HG03103 (cell line): ENCODE data around the gene THADA.
"Not testable (repeated sequence)": the region's sequence is repeated elsewhere in the genome, so short reads cannot be mapped to it uniquely, and the experiment has no call there.

Experiments used
- ATAC-seq: cut with Tn5 transposase; IDR thresholded peaks from one replicate; pipeline ENCODE4 v1.9.1; 2021; ENCODE audit warnings: low read depth; ENCODE audit not compliant: unreplicated experiment

The THADA gene

DNA sequence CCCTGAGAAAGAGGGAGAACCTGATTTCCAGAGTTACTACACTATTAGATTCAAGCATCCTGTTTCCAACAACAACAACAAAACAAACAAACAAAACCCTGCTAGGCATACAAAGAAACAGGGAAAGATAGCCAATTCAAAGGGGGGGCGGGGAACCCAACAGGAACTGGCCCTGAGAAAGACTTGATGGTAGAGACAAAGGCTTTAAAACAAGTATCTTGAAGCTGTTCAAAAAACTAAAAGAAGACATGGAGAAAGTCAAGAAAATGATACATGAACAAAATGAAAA lies 147.1 kb downstream of the THADA start:
- no peak for ATAC-seq

DNA sequence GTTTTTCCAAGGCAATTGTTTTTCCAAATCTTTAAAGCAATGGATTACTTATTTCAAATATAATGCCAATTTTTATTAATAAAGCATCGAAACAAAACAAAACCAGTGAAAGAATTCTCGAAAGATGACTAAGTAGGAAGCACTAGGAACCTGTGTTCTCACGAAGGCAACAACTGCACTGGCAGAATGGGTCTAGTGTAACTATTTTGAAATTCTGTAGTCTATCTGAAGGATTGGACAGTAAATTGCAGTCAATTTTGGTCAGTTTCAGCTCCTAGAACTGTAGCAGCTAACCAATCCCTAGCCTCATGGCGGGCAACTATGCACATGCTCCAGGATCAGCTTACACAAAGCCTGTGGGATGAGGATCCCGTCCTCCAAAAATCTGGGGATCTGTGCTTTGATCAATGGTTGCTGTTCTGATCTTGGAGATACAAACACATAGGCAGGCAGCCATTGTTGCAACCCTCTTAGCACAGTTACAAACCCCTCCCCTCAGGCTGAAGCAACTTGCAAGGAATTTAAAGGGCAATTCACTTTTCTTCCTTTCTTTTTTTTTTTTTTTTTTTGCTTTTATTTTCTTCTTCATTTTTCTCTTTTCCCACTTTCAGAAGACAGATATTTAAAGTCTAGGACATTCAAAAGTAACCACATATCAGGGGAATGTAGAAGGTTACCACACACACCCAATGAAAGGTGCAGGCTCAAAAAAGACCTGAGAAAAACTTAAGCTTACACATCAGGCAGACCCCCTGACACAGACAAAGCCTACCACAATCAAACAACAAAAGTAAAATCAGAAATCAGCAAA lies 147.6 kb downstream of the THADA start:
- ATAC-seq = no peak

GRCh38 chr2:43446755-43447154 lies 149.1 kb downstream of the THADA start:
- not testable (repeated sequence) for ATAC-seq

- ATAC-seq = no peak
Measured at GRCh38 chr2:43445781-43446180, 150.1 kb downstream of the THADA start.

DNA sequence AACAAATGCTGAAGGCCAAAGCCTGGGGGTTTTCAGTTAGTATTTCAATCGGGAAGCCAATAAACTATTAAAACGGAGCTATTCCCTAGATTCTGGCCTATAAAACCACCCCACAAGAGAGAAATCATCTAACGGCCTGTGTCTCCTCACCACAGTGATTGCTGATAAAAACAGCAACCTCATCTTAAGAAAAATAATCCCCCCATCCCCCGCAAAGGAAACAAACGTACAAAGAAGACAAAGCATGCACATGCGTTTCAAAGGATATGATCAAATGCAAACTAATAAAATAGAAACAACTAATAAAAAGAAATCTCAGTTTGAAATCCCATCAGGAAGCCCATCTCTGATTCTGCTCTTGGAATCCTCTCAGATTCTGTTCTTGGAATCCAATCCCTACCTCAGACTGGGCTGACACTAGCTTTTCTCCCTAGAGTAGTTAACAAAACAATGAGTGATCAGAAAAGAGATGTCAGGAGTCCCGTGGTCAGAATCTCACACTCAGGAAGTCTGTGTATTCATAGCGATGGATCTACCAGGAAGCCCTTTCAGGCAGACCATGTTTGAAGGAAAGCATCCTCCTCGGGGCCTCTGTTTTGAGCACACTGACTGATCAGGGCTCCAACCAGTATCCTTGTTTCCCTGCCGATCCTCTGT lies 150.7 kb downstream of the THADA start:
- ATAC-seq = no peak

- no peak for ATAC-seq
Measured at GRCh38 chr2:43443282-43443681, 152.6 kb downstream of the THADA start.

- ATAC-seq = no peak
Measured at GRCh38 chr2:43441195-43441594, 154.6 kb downstream of the THADA start.

GRCh38 chr2:43438858-43439655 lies 156.8 kb downstream of the THADA start:
- no peak for ATAC-seq

- ATAC-seq = no peak
Measured at GRCh38 chr2:43438342-43438741, 157.5 kb downstream of the THADA start.

DNA sequence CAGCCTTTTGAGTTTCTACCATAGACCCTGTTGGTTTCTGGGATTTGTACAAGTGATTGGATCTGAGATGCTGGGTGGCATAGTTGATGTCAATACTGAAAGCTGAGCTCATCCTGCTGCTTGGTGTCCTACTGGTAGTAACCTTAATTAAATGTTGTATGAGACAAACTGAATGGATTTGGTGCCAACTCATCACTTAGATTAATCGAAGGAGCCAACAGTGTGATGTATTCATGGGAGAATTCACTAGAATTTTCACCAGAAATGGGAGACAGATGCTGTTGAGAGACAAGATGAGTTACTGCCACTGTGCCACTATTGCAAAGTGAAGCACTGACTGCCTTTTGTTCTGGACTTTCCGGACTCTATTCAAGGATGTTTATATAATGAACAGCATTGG lies 158.5 kb downstream of the THADA start:
- no peak for ATAC-seq

GRCh38 chr2:43436431-43436830 lies 159.4 kb downstream of the THADA start:
- ATAC-seq = no peak

GRCh38 chr2:43435746-43436145 lies 160.1 kb downstream of the THADA start:
- no peak for ATAC-seq

DNA sequence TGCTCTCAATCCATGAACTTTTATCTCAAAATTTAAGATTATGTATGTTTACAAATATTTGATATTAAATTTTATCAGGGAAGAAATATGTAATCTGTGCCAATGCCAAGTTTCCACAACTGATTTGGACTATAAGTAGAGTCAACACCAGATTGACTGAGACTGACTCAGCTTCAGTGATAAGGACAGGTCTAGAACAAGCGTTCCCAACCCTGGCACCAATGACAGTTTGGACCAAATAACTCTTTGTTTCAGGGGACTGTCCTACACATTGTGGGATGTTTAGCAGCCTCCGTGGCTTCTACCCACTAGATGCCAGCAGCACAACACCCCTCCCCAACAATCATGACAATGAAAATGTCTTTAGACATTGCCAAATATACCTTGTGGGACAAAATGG lies 165.3 kb downstream of the THADA start:
- no peak for ATAC-seq

GRCh38 chr2:43429369-43429768 lies 166.5 kb downstream of the THADA start:
- no peak for ATAC-seq

DNA sequence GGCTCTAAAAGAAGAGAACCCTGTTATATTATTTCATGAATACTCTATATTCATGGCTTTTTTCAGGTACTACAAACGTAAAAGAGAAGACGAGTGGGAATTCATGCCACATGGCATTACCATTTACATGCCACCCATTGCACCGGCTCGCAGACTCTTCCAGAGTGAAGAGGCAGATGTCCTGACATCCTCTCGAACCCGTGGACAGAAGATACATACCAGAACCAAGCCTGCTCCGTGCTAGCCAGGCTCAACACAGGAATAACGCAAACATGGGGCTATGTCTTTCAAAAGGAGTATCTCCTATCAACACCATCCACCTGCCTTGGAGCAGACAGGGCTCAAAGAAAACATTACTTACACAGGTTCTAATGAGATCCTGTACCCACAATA lies 168.8 kb downstream of the THADA start:
- ATAC-seq = no peak

- peak; percentile 80 for ATAC-seq
Measured at GRCh38 chr2:43426305-43427031, 169.4 kb downstream of the THADA start.

DNA sequence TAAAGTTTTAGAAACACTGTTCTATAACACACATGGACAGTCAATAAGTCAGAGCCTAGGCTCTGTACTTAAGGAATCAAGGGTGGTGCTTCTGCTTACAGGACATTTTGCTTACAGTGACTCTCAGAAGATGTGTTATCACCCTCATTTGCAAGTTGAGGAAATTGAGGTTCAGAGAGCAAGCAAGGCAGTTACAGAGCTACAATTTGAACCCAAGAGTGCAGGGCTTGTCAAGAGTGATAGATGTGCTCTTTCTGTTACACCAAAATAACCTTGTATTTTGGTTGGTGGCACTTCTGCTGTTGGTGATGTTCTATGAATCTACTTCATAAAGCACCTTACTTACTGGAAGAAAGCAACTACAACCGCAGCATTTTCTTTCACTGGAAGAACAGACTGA lies 170.2 kb downstream of the THADA start:
- ATAC-seq = no peak

DNA sequence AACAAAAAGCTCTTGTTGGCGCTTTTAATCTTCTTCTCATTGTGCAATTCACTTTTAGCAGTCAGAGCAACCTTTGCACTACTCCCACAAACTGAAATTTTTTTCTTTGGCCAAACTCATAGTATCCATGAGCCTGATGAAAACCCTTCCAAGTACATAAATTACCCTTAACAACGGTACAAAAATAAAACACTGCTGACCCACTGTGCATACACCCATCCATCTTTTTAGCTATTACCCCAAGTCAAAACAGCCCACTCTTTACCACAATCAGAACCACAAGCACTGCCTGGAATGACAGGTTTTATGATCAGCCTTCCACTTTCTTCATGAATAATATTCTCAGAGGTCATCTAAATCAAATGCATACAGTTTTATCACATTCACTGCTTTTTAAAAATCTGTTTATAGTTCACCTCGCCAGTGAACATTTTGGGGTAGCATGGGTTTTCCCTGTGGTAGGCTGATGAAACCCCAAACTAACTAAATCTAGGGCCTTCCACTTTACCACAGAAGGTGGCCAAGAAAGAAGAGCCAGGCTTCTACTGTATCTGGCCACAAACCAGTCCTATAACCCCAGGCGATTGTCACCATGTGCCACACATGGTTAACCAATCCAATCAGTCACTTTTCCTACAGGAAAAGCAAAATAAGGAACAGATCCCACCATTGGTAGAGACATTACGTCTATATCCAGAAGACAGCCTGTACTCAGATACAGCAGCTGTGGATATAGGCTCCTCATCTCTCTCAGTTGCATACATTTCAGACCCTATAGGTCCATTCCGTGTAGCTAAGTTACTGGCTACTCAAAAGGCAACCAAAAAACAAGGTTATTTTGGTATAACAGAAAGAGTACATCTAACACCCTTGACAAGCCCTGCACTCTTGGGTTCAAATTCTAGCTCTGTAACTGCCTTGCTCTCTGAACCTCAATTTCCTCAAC lies 171.3 kb downstream of the THADA start:
- no peak for ATAC-seq

- no peak for ATAC-seq
Measured at GRCh38 chr2:43423941-43424261, 171.9 kb downstream of the THADA start.

- no peak for ATAC-seq
Measured at GRCh38 chr2:43421194-43421593, 174.6 kb downstream of the THADA start.
